Ishikawa (cell line): ENCODE results near the gene KIF6.

ENCODE experiments used
- TAF1 ChIP-seq: IDR thresholded peaks from 2 replicates; pipeline ENCODE4 v1.6.1; 2012; ENCODE audit warnings: low read depth, mild to moderate bottlenecking
- YY1 ChIP-seq: IDR thresholded peaks from 2 replicates; pipeline ENCODE4 v1.6.1; 2012; ENCODE audit warnings: low read depth
- TF ChIP-seq, protein P1 (sequence below): IDR thresholded peaks from 2 replicates; pipeline ENCODE4 v1.6.1; 2012; ENCODE audit warnings: low read depth, mild to moderate bottlenecking

DNA sequence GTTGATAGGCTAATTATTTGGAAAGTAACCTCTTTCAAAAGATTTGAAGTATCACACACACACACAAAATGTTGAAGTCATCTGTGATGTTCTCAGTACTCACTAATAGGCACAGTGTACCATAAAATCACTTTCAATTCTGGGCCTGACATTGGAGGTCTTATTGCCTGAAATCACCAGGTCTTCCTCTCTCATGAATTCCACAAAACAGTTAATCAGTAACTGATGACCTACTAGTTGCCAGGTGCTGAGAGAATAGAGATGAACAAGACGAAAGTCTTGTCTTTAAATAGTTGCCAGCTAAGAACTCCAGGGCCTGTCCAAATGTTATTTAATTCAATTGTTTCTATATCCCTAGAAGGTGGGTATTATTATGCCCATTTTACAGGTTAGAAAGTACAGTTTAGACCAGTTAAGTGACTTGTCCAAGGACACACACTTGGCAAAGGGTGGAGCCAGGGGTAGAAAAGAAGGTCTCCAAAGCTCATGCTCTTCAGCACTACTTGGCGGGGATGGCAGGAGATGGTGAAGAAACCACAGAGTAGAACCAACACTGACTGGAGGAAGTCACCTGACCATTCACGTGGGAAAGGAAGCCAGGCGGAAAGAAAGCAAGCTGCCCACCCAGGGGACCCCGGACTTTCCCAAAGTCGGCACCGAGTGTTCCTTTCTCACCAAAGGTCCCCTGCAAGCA is 116.4 kb downstream of the KIF6 start:
- TF ChIP-seq, protein P1, sequence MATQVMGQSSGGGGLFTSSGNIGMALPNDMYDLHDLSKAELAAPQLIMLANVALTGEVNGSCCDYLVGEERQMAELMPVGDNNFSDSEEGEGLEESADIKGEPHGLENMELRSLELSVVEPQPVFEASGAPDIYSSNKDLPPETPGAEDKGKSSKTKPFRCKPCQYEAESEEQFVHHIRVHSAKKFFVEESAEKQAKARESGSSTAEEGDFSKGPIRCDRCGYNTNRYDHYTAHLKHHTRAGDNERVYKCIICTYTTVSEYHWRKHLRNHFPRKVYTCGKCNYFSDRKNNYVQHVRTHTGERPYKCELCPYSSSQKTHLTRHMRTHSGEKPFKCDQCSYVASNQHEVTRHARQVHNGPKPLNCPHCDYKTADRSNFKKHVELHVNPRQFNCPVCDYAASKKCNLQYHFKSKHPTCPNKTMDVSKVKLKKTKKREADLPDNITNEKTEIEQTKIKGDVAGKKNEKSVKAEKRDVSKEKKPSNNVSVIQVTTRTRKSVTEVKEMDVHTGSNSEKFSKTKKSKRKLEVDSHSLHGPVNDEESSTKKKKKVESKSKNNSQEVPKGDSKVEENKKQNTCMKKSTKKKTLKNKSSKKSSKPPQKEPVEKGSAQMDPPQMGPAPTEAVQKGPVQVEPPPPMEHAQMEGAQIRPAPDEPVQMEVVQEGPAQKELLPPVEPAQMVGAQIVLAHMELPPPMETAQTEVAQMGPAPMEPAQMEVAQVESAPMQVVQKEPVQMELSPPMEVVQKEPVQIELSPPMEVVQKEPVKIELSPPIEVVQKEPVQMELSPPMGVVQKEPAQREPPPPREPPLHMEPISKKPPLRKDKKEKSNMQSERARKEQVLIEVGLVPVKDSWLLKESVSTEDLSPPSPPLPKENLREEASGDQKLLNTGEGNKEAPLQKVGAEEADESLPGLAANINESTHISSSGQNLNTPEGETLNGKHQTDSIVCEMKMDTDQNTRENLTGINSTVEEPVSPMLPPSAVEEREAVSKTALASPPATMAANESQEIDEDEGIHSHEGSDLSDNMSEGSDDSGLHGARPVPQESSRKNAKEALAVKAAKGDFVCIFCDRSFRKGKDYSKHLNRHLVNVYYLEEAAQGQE = no peak
- TF ChIP-seq TAF1 (no peak), YY1 (no peak)
